BE2C (cell line): ENCODE data around the gene HSPA12A.

Source experiments
- DNase-seq: peaks from one replicate; pipeline ENCODE4 v3.0.0-alpha.2; 2020
- H3K27me3 ChIP-seq: fragments of 250-450 bp; sonication (Bioruptor Pico); 2 replicates; pipeline ENCODE4 v1.5.1; 2020; ENCODE audit warnings: mild to moderate bottlenecking
- H3K36me3 ChIP-seq: fragments of 250-450 bp; sonication (Bioruptor Pico); 2 replicates; pipeline ENCODE4 v1.5.1; 2020; ENCODE audit warnings: mild to moderate bottlenecking
- H3K4me1 ChIP-seq: fragments of 250-450 bp; sonication (Bioruptor Pico); 2 replicates; pipeline ENCODE4 v1.5.1; 2020
- H3K4me3 ChIP-seq: 2 replicates; pipeline ENCODE4 v1.5.1; 2011; ENCODE audit warnings: low read depth, low read length
- H3K9me3 ChIP-seq: fragments of 250-450 bp; sonication (Bioruptor Pico); 2 replicates; pipeline ENCODE4 v1.5.1; 2020
- CTCF ChIP-seq: IDR thresholded peaks from 2 replicates; pipeline ENCODE4 v1.5.1; 2012; ENCODE audit warnings: mild to moderate bottlenecking, low read depth, low read length

HSPA12A gene

DNA sequence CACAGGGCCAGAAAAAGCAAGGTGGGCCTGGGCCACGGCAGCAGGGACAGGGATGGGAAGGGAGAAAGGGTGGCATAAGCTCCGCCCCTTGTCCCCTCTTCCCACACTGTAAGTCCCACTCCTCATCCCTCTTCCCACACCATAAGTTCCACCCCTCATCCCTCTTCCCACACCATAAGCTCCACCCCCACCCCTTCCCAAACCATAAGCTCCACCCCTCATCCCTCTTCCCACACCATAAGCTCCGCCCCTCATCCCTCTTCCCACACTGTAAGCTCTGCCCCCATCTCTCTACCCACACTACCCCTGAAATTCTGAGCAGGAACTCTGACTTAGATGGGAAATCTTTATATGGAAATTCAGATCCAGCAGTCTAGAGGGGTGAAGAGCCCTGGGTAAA, 55.7 kb downstream of the HSPA12A start:
- no peak for DNase-seq
- Histone ChIP-seq H3K9me3 (no peaks in the 10 kb centered on the region), H3K27me3 (no peaks in the 10 kb centered on the region), H3K4me3 (no peak overlapping the region), H3K4me1 (no peaks in the 10 kb centered on the region), H3K36me3 (no peaks in the 10 kb centered on the region)
- no peak for TF ChIP-seq CTCF

- Histone ChIP-seq H3K36me3 (no peaks in the 10 kb centered on the region), H3K9me3 (no peaks in the 10 kb centered on the region), H3K4me1 (no peaks in the 10 kb centered on the region), H3K27me3 (no peaks in the 10 kb centered on the region), H3K4me3 (no peak overlapping the region)
- no peak for TF ChIP-seq CTCF
- DNase-seq: no peak
Observed at GRCh38 chr10:116685807-116686206, 56.6 kb downstream of the HSPA12A start.

- no peaks in the 10 kb centered on the region for H3K36me3 ChIP-seq
Observed at GRCh38 chr10:116684781-116685180, 57.6 kb downstream of the HSPA12A start.

DNA sequence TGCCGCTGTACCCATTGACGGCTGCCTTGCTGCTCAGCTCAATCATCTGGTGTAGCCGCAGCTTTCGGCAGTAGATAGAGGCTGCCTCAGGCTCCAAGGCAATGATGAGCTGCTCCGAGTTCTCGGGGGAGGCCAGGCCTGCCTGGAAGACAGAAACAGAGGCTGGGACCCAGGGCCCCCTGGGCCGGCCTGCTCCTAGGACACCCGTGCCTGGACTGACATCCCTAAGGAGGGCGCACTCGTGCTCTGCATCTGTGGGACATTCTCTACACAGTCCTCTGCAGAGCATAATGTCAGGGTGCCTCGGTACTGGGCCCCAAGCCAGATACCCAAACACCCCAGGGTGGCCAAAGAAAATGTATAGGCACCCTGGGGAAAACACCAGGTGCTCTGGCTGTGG, 58.5 kb downstream of the HSPA12A start:
- Histone ChIP-seq H3K4me3 (no peak overlapping the region), H3K36me3 (no peaks in the 10 kb centered on the region), H3K9me3 (no peaks in the 10 kb centered on the region), H3K4me1 (no peaks in the 10 kb centered on the region), H3K27me3 (no peaks in the 10 kb centered on the region)
- no peak for DNase-seq
- TF ChIP-seq CTCF: no peak

More at GRCh38 chr10:116684781-116685180, 57.6 kb downstream of the HSPA12A start:
- Histone ChIP-seq H3K4me1 (no peaks in the 10 kb centered on the region), H3K4me3 (no peak overlapping the region), H3K9me3 (no peaks in the 10 kb centered on the region), H3K27me3 (no peaks in the 10 kb centered on the region)
- no peak for TF ChIP-seq CTCF
- DNase-seq: no peak

- no peak for TF ChIP-seq CTCF
- no peaks in the 10 kb centered on the region for H3K4me1 ChIP-seq
- no peak for DNase-seq
- no peak overlapping the region for H3K4me3 ChIP-seq
- H3K36me3 ChIP-seq: no peaks in the 10 kb centered on the region
- H3K27me3 ChIP-seq: no peaks in the 10 kb centered on the region
- no peaks in the 10 kb centered on the region for H3K9me3 ChIP-seq
Observed at GRCh38 chr10:116683166-116683565, 59.2 kb downstream of the HSPA12A start.

GRCh38 chr10:116679351-116679750, 63.0 kb downstream of the HSPA12A start:
- no peak overlapping the region for H3K4me3 ChIP-seq
- H3K4me1 ChIP-seq: no peaks in the 10 kb centered on the region
- no peaks in the 10 kb centered on the region for H3K36me3 ChIP-seq
- TF ChIP-seq CTCF: no peak
- H3K9me3 ChIP-seq: no peaks in the 10 kb centered on the region
- H3K27me3 ChIP-seq: no peaks in the 10 kb centered on the region
- DNase-seq: no peak
